HG03095 (cell line): Measurements from ENCODE around the gene ANKRD17.

Experiments used
- ATAC-seq: cut with Tn5 transposase; IDR thresholded peaks from one replicate; pipeline ENCODE4 v1.9.1; 2021; ENCODE audit warnings: moderate library complexity; ENCODE audit not compliant: unreplicated experiment

The ANKRD17 gene

GRCh38 chr4:73064536-73064935, 194.1 kb downstream of the ANKRD17 start:
- ATAC-seq: no peak

- ATAC-seq: peak; percentile 85
Measured at GRCh38 chr4:73055241-73055897, 203.2 kb downstream of the ANKRD17 start.

GRCh38 chr4:73053974-73054480, 204.6 kb downstream of the ANKRD17 start:
- ATAC-seq: no peak

- no peak for ATAC-seq
Measured at GRCh38 chr4:73053076-73053475, 205.5 kb downstream of the ANKRD17 start.

GRCh38 chr4:73051625-73052024, 207.0 kb downstream of the ANKRD17 start:
- no peak for ATAC-seq

GRCh38 chr4:73045879-73046278, 212.7 kb downstream of the ANKRD17 start:
- no peak for ATAC-seq

- ATAC-seq: no peak
Measured at GRCh38 chr4:73037057-73037456, 221.5 kb downstream of the ANKRD17 start.

GRCh38 chr4:73036123-73036522, 222.5 kb downstream of the ANKRD17 start:
- no peak for ATAC-seq

GRCh38 chr4:73034896-73035295, 223.7 kb downstream of the ANKRD17 start:
- no peak for ATAC-seq

GRCh38 chr4:73028621-73029020, 230.0 kb downstream of the ANKRD17 start:
- ATAC-seq: no peak
